Mucosa of descending colon (tissue), 3 donors: ENCODE measurements around the gene SCMH1. TPM values are rescaled to one million over a fixed set of nuclear protein-coding genes. Genes with fewer than 3 reads are reported as not detected.

Source experiments
- ATAC-seq: fragments of 200-7000 bp; cut with Tn5 transposase; one replicate; pipeline ENCODE4 v1.9.1; 2020; ENCODE audit warnings: mild to moderate bottlenecking, moderate library complexity
- DNase-seq, 3 donors: peaks; one replicate each; pipeline ENCODE4 v3.0.0-alpha.2; 2020
- H3K36me3 ChIP-seq: fragments of 200-600 bp; one replicate; pipeline ENCODE4 v1.8.0; 2021; ENCODE audit warnings: low read depth, mild to moderate bottlenecking
- H3K4me1 ChIP-seq: fragments of 200-600 bp; one replicate; pipeline ENCODE4 v1.8.0; 2021; ENCODE audit warnings: low read depth, mild to moderate bottlenecking
- H3K4me3 ChIP-seq: fragments of 200-600 bp; one replicate; pipeline ENCODE4 v1.8.0; 2021; ENCODE audit warnings: mild to moderate bottlenecking
- H3K9me3 ChIP-seq: fragments of 200-600 bp; one replicate; pipeline ENCODE4 v1.8.0; 2021; ENCODE audit warnings: mild to moderate bottlenecking
- CTCF ChIP-seq: fragments of 200-600 bp; IDR thresholded peaks from one replicate; pipeline ENCODE4 v1.8.0; 2022; ENCODE audit warnings: antibody characterized with exemption, mild to moderate bottlenecking
- intact Hi-C, 2 donors: fragments of 100-400 bp; cut with DNase I in 1 of 2; cut with micrococcal nuclease in 1 of 2; formaldehyde crosslinking; loops; one replicate each; pipeline versions ENCODE4 v1.11.0 to v1.11.1; 2022; cut with DNase I, micrococcal nuclease
- total RNA-seq, 3 donors: library from RNA; stranded (reverse); fragmentation: NEBNext Ultra II Directional in 2 of 3; extraction: Animal tissue kit (Norgen Biotek cat#: 25700) in 2 of 3; gene quantifications; one replicate each; pipeline versions ENCODE4 v1.2.1 to v1.2.4, GENCODE V29; 2021 to 2023
- donor health status: DM: no; HTN: no; CAD: no; lungs with moderate emphysema.
- donor health status: DM: no; HTN: no; CAD: no.
- donor health status: DM: no; HTN: yes; CAD: no.

Gene SCMH1
- total RNA-seq, 3 donors from 2014 or later, result 25.1 to 66.9 (median 35.6) TPM

- H3K4me3 ChIP-seq, result no peak overlapping the region
- H3K4me1 ChIP-seq, result no peaks in the 10 kb centered on the region
- ATAC-seq (no peak), DNase-seq (no peak)
- intact Hi-C loops, result no loop called here
- H3K9me3 ChIP-seq, result no peaks in the 10 kb centered on the region
- H3K36me3 ChIP-seq, result peaks cover 4% of the 10 kb centered on the region
- no peak for TF ChIP-seq CTCF
Observed at GRCh38 chr1:41030872-41031616, 211.1 kb downstream of the SCMH1 start.

- H3K36me3 ChIP-seq, result peaks cover 4% of the 10 kb centered on the region
- intact Hi-C loops, result no loop called here
Observed at GRCh38 chr1:41028034-41028642, 214.0 kb downstream of the SCMH1 start.

GRCh38 chr1:41025979-41026819 lies 215.9 kb downstream of the SCMH1 start:
- intact Hi-C loops, result no loop called here
- TF ChIP-seq CTCF, result no peak
- Histone ChIP-seq H3K36me3 (no peaks in the 10 kb centered on the region), H3K4me1 (no peaks in the 10 kb centered on the region), H3K4me3 (no peak overlapping the region), H3K9me3 (no peaks in the 10 kb centered on the region)
- DNase-seq, result no peak
- ATAC-seq, result no peak

More at GRCh38 chr1:41028034-41028642, 214.0 kb downstream of the SCMH1 start:
- ATAC-seq (no peak), DNase-seq (no peak)
- no peak for TF ChIP-seq CTCF
- Histone ChIP-seq H3K4me1 (no peaks in the 10 kb centered on the region), H3K4me3 (no peak overlapping the region), H3K9me3 (no peaks in the 10 kb centered on the region)

GRCh38 chr1:41024953-41025352 lies 217.2 kb downstream of the SCMH1 start:
- H3K9me3 ChIP-seq, result no peaks in the 10 kb centered on the region
- no peak overlapping the region for H3K4me3 ChIP-seq
- no peaks in the 10 kb centered on the region for H3K36me3 ChIP-seq
- DNase-seq (no peak), ATAC-seq (no peak)
- no peak for TF ChIP-seq CTCF
- no peaks in the 10 kb centered on the region for H3K4me1 ChIP-seq
- intact Hi-C loops, result no loop called here

- intact Hi-C loops, result no loop called here
- no peaks in the 10 kb centered on the region for H3K9me3 ChIP-seq
- H3K36me3 ChIP-seq, result no peaks in the 10 kb centered on the region
- no peak for DNase-seq
- no peak for ATAC-seq
- no peak for TF ChIP-seq CTCF
- H3K4me1 ChIP-seq, result no peaks in the 10 kb centered on the region
- H3K4me3 ChIP-seq, result no peak overlapping the region
Observed at GRCh38 chr1:41023279-41023990, 218.7 kb downstream of the SCMH1 start.
